GM18498 (cell line): ENCODE results near the gene NDUFS3.
"Not testable (repeated sequence)": the region's sequence is repeated elsewhere in the genome, so short reads cannot be mapped to it uniquely, and the experiment has no call there.

Source experiments
- ATAC-seq: cut with Tn5 transposase; IDR thresholded peaks from one replicate; pipeline ENCODE4 v1.9.1; 2021; ENCODE audit warnings: mild to moderate bottlenecking, moderate library complexity; ENCODE audit not compliant: unreplicated experiment

Gene NDUFS3

DNA sequence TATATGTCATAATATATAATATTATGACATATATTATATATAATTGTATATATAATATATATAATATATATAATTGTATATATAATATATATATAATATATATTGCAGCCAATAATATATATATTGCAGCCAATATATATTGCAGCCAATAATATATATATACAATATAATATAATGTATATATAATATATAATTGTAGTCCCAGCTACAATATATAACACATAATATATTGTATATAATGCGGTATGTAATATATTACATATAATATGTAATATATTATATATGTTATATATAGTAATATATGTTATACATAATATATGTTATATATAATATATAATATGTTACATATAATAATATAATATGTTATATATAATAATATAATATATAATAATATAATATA, 20.2 kb upstream of the NDUFS3 start:
- no peak for ATAC-seq

- no peak for ATAC-seq
Observed at GRCh38 chr11:47560426-47560825, 18.4 kb upstream of the NDUFS3 start.

DNA sequence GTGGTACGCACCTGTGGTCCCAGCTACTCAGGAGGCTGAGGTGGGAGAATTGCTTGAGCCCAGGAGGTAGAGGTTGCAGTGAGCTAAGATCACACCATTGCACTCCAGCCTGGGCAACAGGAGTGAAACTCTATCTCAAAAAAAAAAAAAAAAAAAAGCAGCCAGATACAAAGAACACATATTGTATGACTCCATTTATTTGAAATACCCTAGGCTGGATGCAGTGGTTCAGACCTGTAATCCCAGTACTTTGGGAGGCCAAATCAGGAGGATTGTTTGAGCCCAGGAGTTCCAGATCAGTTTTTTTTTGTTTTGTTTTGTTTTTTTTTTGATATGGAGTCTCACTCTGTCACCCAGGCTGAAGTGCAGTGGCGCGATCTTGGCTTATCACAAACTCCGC, 16.5 kb upstream of the NDUFS3 start:
- ATAC-seq: not testable (repeated sequence)

- not testable (repeated sequence) for ATAC-seq
Observed at GRCh38 chr11:47564366-47564765, 14.5 kb upstream of the NDUFS3 start.

DNA sequence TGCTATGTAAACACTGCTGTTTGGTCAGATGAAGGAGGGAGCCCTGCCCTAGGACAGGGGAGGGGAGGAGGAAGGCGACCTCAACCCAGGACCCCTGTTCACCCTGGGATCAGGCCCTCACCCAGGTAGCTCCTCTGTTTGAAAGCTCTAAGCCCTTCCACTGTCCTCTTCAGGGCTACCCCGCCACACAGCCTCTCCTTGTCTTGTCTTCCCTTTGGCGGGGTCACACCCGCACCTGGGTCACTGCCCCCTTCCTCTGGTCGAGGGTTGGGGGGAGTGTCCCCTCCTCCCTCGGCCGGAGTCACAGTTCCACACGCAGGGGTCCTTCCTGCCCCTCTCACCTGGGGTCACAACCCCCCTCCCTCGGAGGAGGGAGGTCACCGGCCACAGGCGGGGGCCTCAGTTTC, 13.9 kb upstream of the NDUFS3 start:
- ATAC-seq: peak; percentile 7

DNA sequence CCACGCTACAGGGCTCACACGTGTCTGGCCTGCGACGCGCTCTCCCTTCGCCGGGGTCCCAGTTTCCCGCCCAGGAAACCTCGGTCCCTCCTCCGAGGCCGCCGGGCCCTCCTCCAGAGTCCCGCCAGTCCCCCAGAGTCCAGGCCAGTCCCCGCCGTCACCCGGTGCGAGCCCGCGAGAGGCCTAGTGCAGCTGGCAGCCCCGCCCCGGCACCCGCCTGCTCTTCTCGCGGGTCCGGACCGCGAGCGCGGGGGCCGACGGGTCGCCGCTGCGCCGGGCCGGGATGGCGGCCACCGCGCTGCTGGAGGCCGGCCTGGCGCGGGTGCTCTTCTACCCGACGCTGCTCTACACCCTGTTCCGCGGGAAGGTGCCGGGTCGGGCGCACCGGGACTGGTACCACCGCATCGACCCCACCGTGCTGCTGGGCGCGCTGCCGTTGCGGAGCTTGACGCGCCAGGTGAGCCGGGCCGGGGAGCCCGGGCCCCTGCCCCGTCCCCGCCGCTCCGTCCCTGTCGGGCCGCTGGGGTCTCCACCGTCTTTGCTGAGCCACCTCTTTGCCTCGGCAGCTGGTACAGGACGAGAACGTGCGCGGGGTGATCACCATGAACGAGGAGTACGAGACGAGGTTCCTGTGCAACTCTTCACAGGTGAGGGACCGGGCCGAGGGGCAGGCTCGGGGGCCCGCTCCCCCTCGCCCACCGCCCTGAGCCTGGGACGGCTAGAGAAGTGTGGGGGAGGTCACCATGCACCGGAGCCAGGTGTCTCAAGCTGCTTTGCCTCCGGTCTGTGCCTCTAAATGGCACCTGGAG, 13.3 kb upstream of the NDUFS3 start, which contains the start of gene PTPMT1:
Gene PTPMT1, plus strand, starts transcription at position 260 of the 809 bp plus-strand sequence. Its CDS starts 24 bp downstream, at position 284.
- ATAC-seq: peak; percentile 93

- no peak for ATAC-seq
Observed at GRCh38 chr11:47566149-47566698, 12.7 kb upstream of the NDUFS3 start.

DNA sequence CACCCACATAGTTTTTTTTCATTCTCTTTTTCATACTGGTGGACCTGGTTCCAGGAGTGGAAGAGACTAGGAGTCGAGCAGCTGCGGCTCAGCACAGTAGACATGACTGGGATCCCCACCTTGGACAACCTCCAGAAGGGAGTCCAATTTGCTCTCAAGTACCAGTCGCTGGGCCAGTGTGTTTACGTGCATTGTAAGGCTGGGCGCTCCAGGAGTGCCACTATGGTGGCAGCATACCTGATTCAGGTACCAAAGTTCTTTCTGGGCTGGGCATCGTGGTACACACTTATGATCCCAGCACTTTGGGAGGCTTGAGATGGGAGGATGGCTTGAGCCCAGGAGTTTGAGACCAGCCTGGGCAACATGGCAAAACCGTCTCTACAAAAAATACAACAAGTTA, 9.2 kb upstream of the NDUFS3 start:
- ATAC-seq: no peak

- no peak for ATAC-seq
Observed at GRCh38 chr11:47570651-47571356, 8.1 kb upstream of the NDUFS3 start.

DNA sequence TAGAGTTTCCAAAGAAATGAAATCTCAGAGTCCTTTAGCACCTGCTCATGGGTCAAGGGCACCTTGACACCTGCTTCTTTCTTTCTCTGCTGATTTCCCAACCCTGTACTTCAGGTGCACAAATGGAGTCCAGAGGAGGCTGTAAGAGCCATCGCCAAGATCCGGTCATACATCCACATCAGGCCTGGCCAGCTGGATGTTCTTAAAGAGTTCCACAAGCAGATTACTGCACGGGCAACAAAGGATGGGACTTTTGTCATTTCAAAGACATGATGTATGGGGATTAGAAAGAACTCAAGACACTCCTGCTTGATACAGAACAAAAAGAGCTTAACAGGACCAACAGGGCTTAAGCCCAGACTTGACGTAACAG, 7.5 kb upstream of the NDUFS3 start:
- no peak for ATAC-seq

DNA sequence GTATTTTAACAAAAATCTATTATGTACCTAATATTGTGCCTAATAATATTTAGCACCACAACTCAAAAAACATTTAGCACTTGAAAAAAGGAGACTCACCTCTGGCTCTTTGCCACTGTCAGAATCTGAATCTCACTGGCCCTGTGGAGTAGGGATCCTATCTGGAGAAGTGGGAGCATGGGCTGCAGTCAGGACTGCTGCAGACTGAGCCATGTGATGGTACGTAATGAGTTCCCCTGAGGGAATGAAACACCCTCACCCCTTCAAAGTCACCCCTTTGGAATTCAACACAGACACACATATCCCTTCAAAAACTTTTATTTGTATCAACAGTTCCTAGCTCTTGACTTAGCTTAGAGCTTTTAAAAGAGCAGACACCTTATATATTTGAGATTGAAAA, 7.0 kb upstream of the NDUFS3 start:
- no peak for ATAC-seq

GRCh38 chr11:47572715-47573255, 6.1 kb upstream of the NDUFS3 start:
- no peak for ATAC-seq

- ATAC-seq: no peak
Observed at GRCh38 chr11:47573321-47573720, 5.6 kb upstream of the NDUFS3 start.

GRCh38 chr11:47577460-47578041, 1.3 kb upstream of the NDUFS3 start:
- no peak for ATAC-seq

- no peak for ATAC-seq
Observed at GRCh38 chr11:47583844-47584243, 5.0 kb downstream of the NDUFS3 start.

GRCh38 chr11:47586098-47586855, 7.4 kb downstream of the NDUFS3 start, which contains the start of gene FAM180B:
FAM180B (plus strand) TSS chr11:47586678; CDS start chr11:47586769, 91 bp downstream.
- ATAC-seq: no peak

- ATAC-seq: no peak
Observed at GRCh38 chr11:47587039-47587716, 8.3 kb downstream of the NDUFS3 start.

DNA sequence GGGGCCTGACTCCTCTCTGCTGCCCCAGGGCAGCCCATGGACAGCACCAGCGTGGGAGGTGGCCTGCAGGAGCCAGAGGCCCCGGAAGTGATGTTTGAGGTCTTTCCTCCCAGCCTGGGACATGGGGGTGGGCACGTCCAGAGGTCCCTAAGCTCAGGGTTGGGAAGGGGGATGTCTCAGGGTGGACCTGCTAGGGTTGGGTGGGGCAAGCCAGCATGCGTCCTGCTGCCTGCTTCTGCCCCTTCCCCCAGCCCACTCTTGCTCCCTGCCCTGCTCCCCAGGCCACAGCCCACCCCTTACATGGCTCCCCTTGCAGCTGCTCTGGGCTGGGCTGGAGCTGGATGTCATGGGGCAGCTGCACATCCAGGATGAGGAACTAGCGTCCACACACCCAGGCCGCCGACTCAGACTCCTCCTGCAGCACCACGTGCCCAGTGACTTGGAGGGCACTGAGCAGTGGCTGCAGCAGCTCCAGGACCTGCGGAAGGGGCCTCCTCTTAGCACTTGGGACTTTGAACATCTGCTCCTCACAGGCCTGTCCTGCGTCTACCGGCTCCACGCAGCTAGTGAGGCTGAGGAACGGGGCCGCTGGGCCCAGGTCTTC, 9.0 kb downstream of the NDUFS3 start:
- no peak for ATAC-seq

DNA sequence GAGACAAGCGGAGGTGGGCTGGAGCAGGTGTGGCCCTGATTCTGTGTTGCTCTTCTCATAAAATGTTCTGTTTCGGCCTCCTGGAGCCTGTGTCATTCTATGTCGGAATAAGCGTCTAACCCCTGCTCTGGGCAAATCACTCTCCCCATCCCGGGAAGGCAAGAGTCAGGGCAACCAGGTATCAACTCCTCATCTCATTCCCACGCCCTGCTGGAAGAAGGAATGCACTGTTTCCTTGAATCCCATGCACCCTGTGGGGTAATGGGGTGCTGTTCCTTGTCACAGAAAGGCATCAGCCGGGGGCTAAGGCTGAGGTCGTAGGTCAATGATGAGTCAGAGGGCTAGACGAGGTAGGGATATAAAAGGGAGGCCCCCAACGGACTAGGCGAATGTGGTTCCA, 10.2 kb downstream of the NDUFS3 start:
- ATAC-seq: no peak
